Measurements from ENCODE around the gene EYS.

The EYS gene

GRCh38 chr6:64160486-64160885 is 1546.5 kb downstream of the EYS start:
- Histone ChIP-seq H3K36me3 (ENCODE audit: insufficient read depth, low read length) (no peaks in the 10 kb centered on the region), H3K4me3 (ENCODE audit: low read depth, low read length) (no peak overlapping the region), H3K79me2 (ENCODE audit: control insufficient read depth, insufficient read depth, low read length, unreplicated experiment) (no peaks in the 10 kb centered on the region), H3K27ac (ENCODE audit: low read depth, low read length) (no peak overlapping the region), H2AFZ (ENCODE audit: low read length, unreplicated experiment) (no peak overlapping the region), H3K4me1 (ENCODE audit: control insufficient read depth, insufficient read depth, low read length, unreplicated experiment) (no peaks in the 10 kb centered on the region), H3K27me3 (ENCODE audit: insufficient read depth, low read length) (no peaks in the 10 kb centered on the region)

GRCh38 chr6:64155063-64155462 is 1552.0 kb downstream of the EYS start:
- no peak overlapping the region for H2AFZ ChIP-seq (ENCODE audit: low read length, unreplicated experiment)
- H3K79me2 ChIP-seq (ENCODE audit: control insufficient read depth, insufficient read depth, low read length, unreplicated experiment): no peaks in the 10 kb centered on the region
- no peak overlapping the region for H3K4me3 ChIP-seq (ENCODE audit: low read depth, low read length)
- no peaks in the 10 kb centered on the region for H3K4me1 ChIP-seq (ENCODE audit: control insufficient read depth, insufficient read depth, low read length, unreplicated experiment)
- no peaks in the 10 kb centered on the region for H3K27me3 ChIP-seq (ENCODE audit: insufficient read depth, low read length)
- H3K27ac ChIP-seq (ENCODE audit: low read depth, low read length): no peak overlapping the region
- no peaks in the 10 kb centered on the region for H3K36me3 ChIP-seq (ENCODE audit: insufficient read depth, low read length)

GRCh38 chr6:64146876-64147275 is 1560.2 kb downstream of the EYS start:
- Histone ChIP-seq H3K4me1 (ENCODE audit: control insufficient read depth, insufficient read depth, low read length, unreplicated experiment) (no peaks in the 10 kb centered on the region), H2AFZ (ENCODE audit: low read length, unreplicated experiment) (no peak overlapping the region), H3K4me3 (ENCODE audit: low read depth, low read length) (no peak overlapping the region), H3K27ac (ENCODE audit: low read depth, low read length) (no peak overlapping the region), H3K27me3 (ENCODE audit: insufficient read depth, low read length) (no peaks in the 10 kb centered on the region), H3K36me3 (ENCODE audit: insufficient read depth, low read length) (no peaks in the 10 kb centered on the region), H3K79me2 (ENCODE audit: control insufficient read depth, insufficient read depth, low read length, unreplicated experiment) (no peaks in the 10 kb centered on the region)

- H3K27ac ChIP-seq (ENCODE audit: low read depth, low read length): no peak overlapping the region
- no peak overlapping the region for H3K4me3 ChIP-seq (ENCODE audit: low read depth, low read length)
- no peaks in the 10 kb centered on the region for H3K36me3 ChIP-seq (ENCODE audit: insufficient read depth, low read length)
- no peaks in the 10 kb centered on the region for H3K27me3 ChIP-seq (ENCODE audit: insufficient read depth, low read length)
- no peak overlapping the region for H2AFZ ChIP-seq (ENCODE audit: low read length, unreplicated experiment)
- H3K4me1 ChIP-seq (ENCODE audit: control insufficient read depth, insufficient read depth, low read length, unreplicated experiment): no peaks in the 10 kb centered on the region
- H3K79me2 ChIP-seq (ENCODE audit: control insufficient read depth, insufficient read depth, low read length, unreplicated experiment): no peaks in the 10 kb centered on the region
These were observed 1560.9 kb downstream of the EYS start for GRCh38 chr6:64146094-64146493.

GRCh38 chr6:64145658-64146057 is 1561.4 kb downstream of the EYS start:
- Histone ChIP-seq H3K27me3 (ENCODE audit: insufficient read depth, low read length) (no peaks in the 10 kb centered on the region), H3K27ac (ENCODE audit: low read depth, low read length) (no peak overlapping the region), H2AFZ (ENCODE audit: low read length, unreplicated experiment) (no peak overlapping the region), H3K4me1 (ENCODE audit: control insufficient read depth, insufficient read depth, low read length, unreplicated experiment) (no peaks in the 10 kb centered on the region), H3K4me3 (ENCODE audit: low read depth, low read length) (no peak overlapping the region), H3K36me3 (ENCODE audit: insufficient read depth, low read length) (no peaks in the 10 kb centered on the region), H3K79me2 (ENCODE audit: control insufficient read depth, insufficient read depth, low read length, unreplicated experiment) (no peaks in the 10 kb centered on the region)

- H3K36me3 ChIP-seq (ENCODE audit: insufficient read depth, low read length): no peaks in the 10 kb centered on the region
- no peaks in the 10 kb centered on the region for H3K79me2 ChIP-seq (ENCODE audit: control insufficient read depth, insufficient read depth, low read length, unreplicated experiment)
These were observed 1563.9 kb downstream of the EYS start for GRCh38 chr6:64143101-64143500.

GRCh38 chr6:64141680-64142079 is 1565.3 kb downstream of the EYS start:
- no peak overlapping the region for H3K4me3 ChIP-seq (ENCODE audit: low read depth, low read length)
- H3K4me1 ChIP-seq (ENCODE audit: control insufficient read depth, insufficient read depth, low read length, unreplicated experiment): no peaks in the 10 kb centered on the region
- no peaks in the 10 kb centered on the region for H3K27me3 ChIP-seq (ENCODE audit: insufficient read depth, low read length)
- H3K27ac ChIP-seq (ENCODE audit: low read depth, low read length): no peak overlapping the region
- no peaks in the 10 kb centered on the region for H3K79me2 ChIP-seq (ENCODE audit: control insufficient read depth, insufficient read depth, low read length, unreplicated experiment)
- no peaks in the 10 kb centered on the region for H3K36me3 ChIP-seq (ENCODE audit: insufficient read depth, low read length)
- no peak overlapping the region for H2AFZ ChIP-seq (ENCODE audit: low read length, unreplicated experiment)

More at GRCh38 chr6:64143101-64143500, 1563.9 kb downstream of the EYS start:
- H3K27me3 ChIP-seq (ENCODE audit: insufficient read depth, low read length): no peaks in the 10 kb centered on the region
- H3K4me1 ChIP-seq (ENCODE audit: control insufficient read depth, insufficient read depth, low read length, unreplicated experiment): no peaks in the 10 kb centered on the region
- H2AFZ ChIP-seq (ENCODE audit: low read length, unreplicated experiment): no peak overlapping the region
- H3K4me3 ChIP-seq (ENCODE audit: low read depth, low read length): no peak overlapping the region
- H3K27ac ChIP-seq (ENCODE audit: low read depth, low read length): no peak overlapping the region

GRCh38 chr6:64128301-64129024 is 1578.6 kb downstream of the EYS start:
- Histone ChIP-seq H3K4me1 (ENCODE audit: control insufficient read depth, insufficient read depth, low read length, unreplicated experiment) (no peaks in the 10 kb centered on the region), H3K27me3 (ENCODE audit: insufficient read depth, low read length) (no peaks in the 10 kb centered on the region), H3K4me3 (ENCODE audit: low read depth, low read length) (no peak overlapping the region), H3K79me2 (ENCODE audit: control insufficient read depth, insufficient read depth, low read length, unreplicated experiment) (no peaks in the 10 kb centered on the region), H3K27ac (ENCODE audit: low read depth, low read length) (no peak overlapping the region), H2AFZ (ENCODE audit: low read length, unreplicated experiment) (no peak overlapping the region), H3K36me3 (ENCODE audit: insufficient read depth, low read length) (no peaks in the 10 kb centered on the region)

DNA sequence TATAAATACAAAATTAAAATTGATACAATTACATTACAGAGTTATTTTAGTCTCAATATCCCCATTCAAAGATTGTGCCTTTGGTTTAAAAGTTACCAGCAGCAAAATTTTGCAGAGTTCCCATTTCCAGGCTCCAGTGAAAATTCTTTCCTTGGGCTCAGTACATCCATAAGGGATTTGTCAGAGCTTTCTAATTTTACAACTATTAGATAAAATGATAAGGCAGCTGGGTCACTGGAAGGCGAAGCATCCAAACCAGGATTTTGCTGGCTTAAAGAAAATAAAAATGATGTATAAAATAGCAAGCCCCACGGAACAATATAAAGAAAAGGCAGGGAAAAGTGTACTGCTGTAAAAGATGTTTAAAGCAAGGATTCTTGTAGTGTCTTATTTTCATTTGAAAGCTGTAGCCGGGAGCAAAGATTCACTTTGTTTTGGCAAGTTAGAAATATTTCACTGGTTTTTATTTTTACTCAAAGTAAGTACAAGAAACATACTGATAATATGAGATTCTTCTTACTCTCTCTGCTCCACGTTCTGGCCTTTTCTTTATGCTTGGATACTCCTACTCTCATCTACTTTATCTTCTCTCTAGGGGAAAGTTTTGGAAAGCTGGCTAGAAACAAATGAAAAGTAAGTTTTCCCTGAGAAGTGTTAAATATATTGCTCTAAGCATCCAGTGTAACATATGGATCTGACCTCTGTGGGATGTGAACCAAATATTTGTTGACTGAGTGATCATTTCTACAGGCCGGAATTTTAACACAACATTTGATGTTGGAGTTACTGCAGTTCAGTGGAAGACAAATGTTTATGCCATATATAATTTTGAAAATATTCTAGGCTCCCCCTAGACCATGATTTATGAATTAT is 1583.0 kb downstream of the EYS start:
- H3K36me3 ChIP-seq (ENCODE audit: insufficient read depth, low read length): no peaks in the 10 kb centered on the region
- peak overlapping the region; percentile 33 for H2AFZ ChIP-seq (ENCODE audit: low read length, unreplicated experiment)
- H3K27me3 ChIP-seq (ENCODE audit: insufficient read depth, low read length): no peaks in the 10 kb centered on the region
- no peak overlapping the region for H3K27ac ChIP-seq (ENCODE audit: low read depth, low read length)
- no peaks in the 10 kb centered on the region for H3K4me1 ChIP-seq (ENCODE audit: control insufficient read depth, insufficient read depth, low read length, unreplicated experiment)
- H3K79me2 ChIP-seq (ENCODE audit: control insufficient read depth, insufficient read depth, low read length, unreplicated experiment): no peaks in the 10 kb centered on the region
- H3K4me3 ChIP-seq (ENCODE audit: low read depth, low read length): no peak overlapping the region

- Histone ChIP-seq H3K27me3 (ENCODE audit: insufficient read depth, low read length) (no peaks in the 10 kb centered on the region), H3K36me3 (ENCODE audit: insufficient read depth, low read length) (no peaks in the 10 kb centered on the region), H3K4me1 (ENCODE audit: control insufficient read depth, insufficient read depth, low read length, unreplicated experiment) (no peaks in the 10 kb centered on the region), H3K27ac (ENCODE audit: low read depth, low read length) (no peak overlapping the region), H2AFZ (ENCODE audit: low read length, unreplicated experiment) (no peak overlapping the region), H3K4me3 (ENCODE audit: low read depth, low read length) (no peak overlapping the region), H3K79me2 (ENCODE audit: control insufficient read depth, insufficient read depth, low read length, unreplicated experiment) (no peaks in the 10 kb centered on the region)
These were observed 1584.2 kb downstream of the EYS start for GRCh38 chr6:64122712-64123375.
